B cell (primary cell): Measurements from ENCODE around the gene CCDC38. TPM values are rescaled to one million over a fixed set of nuclear protein-coding genes. Genes with fewer than 3 reads are reported as not detected.

Experiments
- ATAC-seq: fragments of 200-7000 bp; cut with Tn5 transposase; one replicate; pipeline ENCODE4 v1.10.0; 2021; ENCODE audit warnings: low read depth, mild to moderate bottlenecking, moderate number of reproducible peaks, moderate library complexity
- CTCF ChIA-PET: fragments of 350-600 bp; sonication (Branson Sonifier 250); formaldehyde crosslinking; loops from one replicate; lab custom pipeline; 2021; ENCODE audit warnings: antibody characterized with exemption, inconsistent platforms; lab: Charles Lee
- POLR2A ChIA-PET: fragments of 350-600 bp; sonication (Branson Sonifier 250); formaldehyde crosslinking; loops from one replicate; lab custom pipeline; 2021; ENCODE audit warnings: antibody characterized with exemption; lab: Charles Lee
- DNase-seq: peaks from one replicate; pipeline ENCODE4 v3.0.0; 2013
- H2AFZ ChIP-seq: 2 replicates; pipeline ENCODE4 v1.6.1; 2012; ENCODE audit warnings: mild to moderate bottlenecking, low read depth, low read length; ENCODE audit not compliant: insufficient read depth, poor library complexity, severe bottlenecking
- H3K27ac ChIP-seq, 2 donors: 1 replicate in 1 of 2; 2 replicates in 1 of 2; pipeline ENCODE4 v1.5.1; 2012 to 2013; ENCODE audit warnings: low read length in 2 of 2, mild to moderate bottlenecking in 2 of 2, moderate library complexity in 1 of 2
- H3K27me3 ChIP-seq, 4 experiments: fragments of 200-600 bp in 1 of 4; sonication (generic) in 1 of 4; replicated peaks in 1 of 4; 1 replicate in 2 of 4; 2 replicates in 2 of 4; pipeline versions ENCODE4 v1.6.1 to v1.7.0; 2013 to 2016; ENCODE audit warnings: low read length in 3 of 4, mild to moderate bottlenecking in 2 of 4, mixed read lengths in 1 of 4, moderate library complexity in 1 of 4; ENCODE audit not compliant: insufficient read depth in 4 of 4, control insufficient read depth in 3 of 4; ENCODE audit errors: control extremely low read depth in 1 of 4
- H3K36me3 ChIP-seq, 2 experiments: replicated peaks in 1 of 2; 1 replicate in 1 of 2; 2 replicates in 1 of 2; pipeline versions ENCODE4 v1.6.1 to v1.7.1; 2013; ENCODE audit warnings: low read length in 1 of 2; ENCODE audit not compliant: insufficient read depth in 2 of 2, control insufficient read depth in 1 of 2; ENCODE audit errors: control extremely low read depth in 1 of 2, extremely low read depth in 1 of 2
- H3K4me1 ChIP-seq, 2 donors: fragments of 200-600 bp in 1 of 2; sonication (generic) in 1 of 2; 1 replicate in 1 of 2; 2 replicates in 1 of 2; pipeline versions ENCODE4 v1.5.1 to v1.6.1; 2013 to 2017; ENCODE audit warnings: low read length in 2 of 2; ENCODE audit not compliant: control insufficient read depth in 2 of 2, insufficient read depth in 2 of 2
- H3K4me2 ChIP-seq: replicated peaks from 2 replicates; pipeline ENCODE3; 2012; ENCODE audit warnings: mild to moderate bottlenecking, low read depth, low read length; ENCODE audit not compliant: poor library complexity, severe bottlenecking
- H3K4me3 ChIP-seq, 5 experiments: fragments of 200-600 bp in 1 of 5; sonication (generic) in 1 of 5; 1 replicate in 3 of 5; 2 replicates in 2 of 5; pipeline versions ENCODE4 v1.5.1 to v1.7.0; 2011 to 2016; ENCODE audit warnings: low read length in 4 of 5, mild to moderate bottlenecking in 4 of 5, low read depth in 2 of 5, control low read depth in 1 of 5, moderate library complexity in 1 of 5; ENCODE audit not compliant: insufficient read depth in 1 of 5; ENCODE audit errors: control extremely low read depth in 1 of 5, extremely low read depth in 1 of 5
- H3K79me2 ChIP-seq: fragments of 200-600 bp; sonication (generic); one replicate; pipeline ENCODE4 v1.6.0; 2016; ENCODE audit warnings: low read length; ENCODE audit not compliant: control insufficient read depth, insufficient read depth
- H3K9ac ChIP-seq: fragments of 200-600 bp; sonication (generic); 2 replicates; pipeline ENCODE4 v1.6.1; 2017; ENCODE audit warnings: mild to moderate bottlenecking, low read length, moderate library complexity
- H3K9me3 ChIP-seq, 3 donors: one replicate each; pipeline versions ENCODE4 v1.6.1 to v1.7.1; 2013; ENCODE audit warnings: low read length in 2 of 3; ENCODE audit not compliant: control insufficient read depth in 2 of 3, insufficient read depth in 1 of 3; ENCODE audit errors: control extremely low read depth in 1 of 3
- H4K20me1 ChIP-seq: 2 replicates; pipeline ENCODE4 v1.6.0; 2012; ENCODE audit warnings: mild to moderate bottlenecking, low read length; ENCODE audit not compliant: insufficient read depth, control insufficient read depth, poor library complexity, severe bottlenecking
- H3K27ac Mint-ChIP-seq: one replicate; pipeline ENCODE4 v1.8.0; 2021; ENCODE audit warnings: mixed read lengths
- H3K27me3 Mint-ChIP-seq: one replicate; pipeline ENCODE4 v1.8.0; 2021; ENCODE audit warnings: mixed read lengths
- H3K4me1 Mint-ChIP-seq: one replicate; pipeline ENCODE4 v1.8.0; 2021; ENCODE audit warnings: mixed read lengths
- H3K4me3 Mint-ChIP-seq: one replicate; pipeline ENCODE4 v1.8.0; 2021; ENCODE audit warnings: mixed read lengths
- H3K9me3 Mint-ChIP-seq: one replicate; pipeline ENCODE4 v1.8.0; 2022; ENCODE audit warnings: mixed read lengths; ENCODE audit not compliant: insufficient read depth
- CTCF ChIP-seq: fragments of 200-600 bp; IDR thresholded peaks from one replicate; pipeline ENCODE4 v1.8.0; 2022; ENCODE audit warnings: antibody characterized with exemption, mild to moderate bottlenecking
- EZH2 ChIP-seq: IDR thresholded peaks from 2 replicates; pipeline ENCODE4 v1.6.1; 2012; ENCODE audit warnings: borderline replicate concordance, low read depth, mild to moderate bottlenecking, moderate library complexity, low read length; ENCODE audit not compliant: insufficient read depth, poor library complexity, severe bottlenecking
- WGBS: methylation state at CpG from one replicate; pipeline ENCODE4 v1.1.5; 2013; ENCODE audit warnings: missing lambda C conversion rate; ENCODE audit not compliant: insufficient coverage; 5-methylcytosine and 5-hydroxymethylcytosine counted together
- intact Hi-C: fragments of 100-400 bp; cut with micrococcal nuclease; formaldehyde crosslinking; loops from one replicate; pipeline ENCODE4 v1.10.0; 2022
- polyA plus RNA-seq: library from polyadenylated mRNA; depleted of rRNA; stranded (reverse); fragments of >200 nt; gene quantifications from 2 replicates; pipeline ENCODE4 v1.2.3, GENCODE V29; 2012
- total RNA-seq, 2 donors: library from RNA; stranded (reverse); fragments of 120-200 nt in 1 of 2; gene quantifications; 1 replicate in 1 of 2; 2 replicates in 1 of 2; pipeline versions ENCODE4 v1.2.3 to v1.2.4, GENCODE V29; 2013 to 2022

The CCDC38 gene
- total and polyA plus RNA-seq, 2 donors (not counting 1 experiment from before 2014, with no cell fraction given): 1.3 TPM; not detected in 1

GRCh38 chr12:95919110-95919509 is 23.3 kb downstream of the CCDC38 start:
- Histone ChIP-seq H3K9me3 (peaks cover 0 to 2% (median 0%) of the 10 kb centered on the region in 3 donors), H3K36me3 (no peaks in the 10 kb centered on the region), H3K4me1 (peaks cover 4% of the 10 kb centered on the region in 2 donors), H4K20me1 (no peaks in the 10 kb centered on the region), H3K27ac (no peak overlapping the region), H3K79me2 (no peaks in the 10 kb centered on the region), H3K4me3 (no peak overlapping the region), H3K27me3 (peaks cover 0 to 2% (median 0%) of the 10 kb centered on the region in 4 experiments), H3K4me2 (no peak overlapping the region), H3K9ac (no peak overlapping the region), H2AFZ (no peak overlapping the region)
- H3K9me3 Mint-ChIP-seq: peaks cover 2% of the 10 kb centered on the region
- ATAC-seq (no peak), DNase-seq (no peak)
- no peak overlapping the region for H3K4me3 Mint-ChIP-seq
- ChIA-PET POLR2A (no interaction called here), CTCF (interaction anchor here (0.6 to 5.8 kb wide), 19 partner anchors 15 to 601 kb away, joined by 3 to 112 read pairs (median 4); partner anchors contain the start of genes AMDHD1, CCDC38 and LTA4H)
- no peaks in the 10 kb centered on the region for H3K4me1 Mint-ChIP-seq
- TF ChIP-seq EZH2 (no peak), CTCF (no peak)
- no peak overlapping the region for H3K27ac Mint-ChIP-seq
- peaks cover 3% of the 10 kb centered on the region for H3K27me3 Mint-ChIP-seq
- intact Hi-C loops: no loop called here
- 77% methylated on average over 6 of the region's 6 CpGs for WGBS

DNA sequence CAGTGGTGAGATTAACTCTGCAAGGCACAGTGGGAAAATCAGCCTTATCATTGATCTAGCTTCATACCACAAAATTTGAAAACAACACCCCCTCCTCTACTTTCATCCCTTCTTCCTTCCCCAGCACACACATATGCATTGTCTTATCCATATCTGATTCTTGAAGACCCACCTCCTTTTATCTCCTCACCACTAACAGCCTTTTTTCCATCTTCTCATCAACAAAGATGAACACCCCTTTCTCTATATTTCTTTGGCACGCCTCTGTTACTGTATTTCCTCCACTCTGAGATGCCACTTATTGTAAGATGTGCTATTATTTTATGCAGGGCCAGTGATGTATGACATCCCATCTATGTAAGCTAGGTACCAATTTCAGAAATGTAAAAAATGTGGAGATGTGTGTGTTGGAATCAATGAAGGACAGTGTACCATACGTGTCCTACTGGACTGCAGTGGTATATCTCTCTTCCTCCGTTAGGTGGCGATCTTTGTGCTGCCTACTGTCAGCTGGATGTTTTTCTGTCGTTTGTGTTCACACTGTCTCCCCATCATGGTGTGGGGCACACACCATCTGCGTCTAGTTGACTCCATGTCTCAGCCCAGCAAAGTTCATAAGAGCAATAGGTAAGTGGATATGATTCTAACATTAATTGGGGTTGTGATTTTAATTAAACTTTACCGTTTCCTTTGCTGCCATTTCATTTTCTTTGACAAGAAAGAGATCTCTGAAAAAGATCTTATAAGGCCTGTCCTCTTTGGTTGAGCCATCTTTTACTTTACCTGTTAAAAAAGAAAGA is 24.0 kb downstream of the CCDC38 start:
- Histone ChIP-seq H3K79me2 (no peaks in the 10 kb centered on the region), H2AFZ (no peak overlapping the region), H3K4me2 (no peak overlapping the region), H3K9ac (no peak overlapping the region), H3K4me1 (peaks cover 4% of the 10 kb centered on the region in 2 donors), H3K4me3 (no peak overlapping the region), H3K9me3 (peaks cover 0 to 2% (median 0%) of the 10 kb centered on the region in 3 donors), H3K27me3 (peaks cover 0 to 2% (median 0%) of the 10 kb centered on the region in 4 experiments), H3K36me3 (no peaks in the 10 kb centered on the region), H4K20me1 (no peaks in the 10 kb centered on the region), H3K27ac (no peak overlapping the region)
- WGBS: 3% methylated on average over 4 of the region's 7 CpGs
- peaks cover 3% of the 10 kb centered on the region for H3K27me3 Mint-ChIP-seq
- no peak overlapping the region for H3K27ac Mint-ChIP-seq
- peak; percentile 90 for ATAC-seq
- TF ChIP-seq EZH2 (no peak), CTCF (peak; percentile 88)
- ChIA-PET POLR2A (interaction anchor here (0.7 kb wide), 1 partner anchor 80 kb away, joined by 4 read pairs; no protein-coding TSS in a partner anchor), CTCF (interaction anchor here (0.5 to 5.8 kb wide), 28 partner anchors 10 to 611 kb away, joined by 3 to 112 read pairs (median 3); partner anchors contain the start of genes AMDHD1, CCDC38 and LTA4H)
- H3K4me1 Mint-ChIP-seq: no peaks in the 10 kb centered on the region
- H3K4me3 Mint-ChIP-seq: no peak overlapping the region
- intact Hi-C loops: loop anchor here (1.0 kb wide), 4 partner anchors 80 to 598 kb away; no protein-coding TSS in a partner anchor
- peak; percentile 70 for DNase-seq
- H3K9me3 Mint-ChIP-seq: peaks cover 2% of the 10 kb centered on the region
